ENCODE data around the gene COX8A. TPM values are rescaled to one million over a fixed set of nuclear protein-coding genes. Genes with fewer than 3 reads are reported as not detected.

The COX8A gene
- total and polyA plus RNA-seq, 9 of the 15 experiments (the other 6 are each of a cell fraction or from before 2014, with no cell fraction given): 274 to 1,206 (median 526) TPM

DNA sequence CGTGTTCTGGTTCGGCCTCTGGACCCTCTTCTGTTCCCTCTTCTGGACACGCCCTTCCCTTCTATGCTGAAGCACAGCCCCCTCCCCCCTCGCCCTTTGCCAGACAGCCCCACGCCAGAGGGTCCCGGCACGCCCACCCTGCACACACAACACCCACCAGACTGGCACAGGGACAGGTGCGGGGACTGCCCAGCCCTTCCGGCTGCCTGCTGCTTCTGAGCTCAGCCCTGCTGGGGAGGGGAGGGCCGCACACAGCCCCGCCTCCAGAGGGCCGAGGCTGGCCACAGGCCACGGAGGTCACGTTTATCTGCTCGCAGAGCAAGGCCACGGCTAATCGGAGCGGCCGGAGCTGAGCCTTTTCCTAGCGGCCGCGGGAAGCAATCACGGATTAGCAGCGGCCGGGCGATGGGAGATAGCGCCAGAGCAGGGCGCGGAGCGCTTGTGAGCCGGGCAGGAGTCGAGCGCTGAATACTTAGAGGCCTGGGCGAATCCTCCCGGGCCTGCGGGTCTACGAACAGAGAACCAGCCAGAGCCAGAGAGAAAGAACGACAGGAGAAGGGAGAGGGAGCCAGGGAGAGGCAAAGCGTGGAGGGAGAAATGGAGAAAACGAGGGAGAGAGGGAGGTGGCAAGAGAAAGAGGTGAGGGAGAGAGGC lies 33.3 kb downstream of the COX8A start (continued):
- TF ChIP-seq ZNF282 (CRISPR knock-in tag; IDR thresholded peaks at IDR 0.05) (no peak), ARID4B (CRISPR knock-in tag; IDR thresholded peaks at IDR 0.05) (no peak), THRB (CRISPR knock-in tag; conservative IDR thresholded peaks at IDR 0.05) (0 out of 2 replicates have a peak, but pooled peaks have one; percentile 40), BRF1 (IDR thresholded peaks at IDR 0.05; ENCODE audit: borderline replicate concordance, extremely low read depth, insufficient read length) (no peak), STAG1 (CRISPR knock-in tag; IDR thresholded peaks at IDR 0.05; ENCODE audit: borderline replicate concordance) (no peak), ZNF175 (CRISPR knock-in tag; IDR thresholded peaks at IDR 0.05; ENCODE audit: low read depth) (0 out of 2 replicates have a peak, but pooled peaks have one; percentile 11), BDP1 (IDR thresholded peaks at IDR 0.05; ENCODE audit: insufficient read depth, insufficient read length) (no peak), KDM2B (CRISPR knock-in tag; IDR thresholded peaks at IDR 0.05) (peak; percentile 99), SMAD2 (IDR thresholded peaks at IDR 0.05; ENCODE audit: low read depth, low read length) (no peak), HLTF (IDR thresholded peaks at IDR 0.05) (no peak), SIX5 (IDR thresholded peaks at IDR 0.05; ENCODE audit: borderline replicate concordance in 1 of 2, insufficient read depth in 1 of 2, low read depth in 1 of 2, low read length in 2 of 2) (no peak), OTX1 (CRISPR knock-in tag; IDR thresholded peaks at IDR 0.05) (no peak), JUNB (CRISPR knock-in tag; conservative IDR thresholded peaks at IDR 0.05) (no peak), MTA1 (IDR thresholded peaks at IDR 0.05; ENCODE audit: borderline replicate concordance) (peak; percentile 85), SNAPC5 (CRISPR knock-in tag; IDR thresholded peaks at IDR 0.05) (no peak), NR4A1 (CRISPR knock-in tag; IDR thresholded peaks at IDR 0.05) (no peak), NR4A1 (tag; IDR thresholded peaks at IDR 0.05) (peak; percentile 41; the same call in 1 of the 2 replicates), MYBL2 (IDR thresholded peaks at IDR 0.05; ENCODE audit: low read depth) (no peak), MYBL2 (CRISPR knock-in tag; IDR thresholded peaks at IDR 0.05; ENCODE audit: borderline replicate concordance) (no peak), ETV6 (IDR thresholded peaks at IDR 0.05; ENCODE audit: borderline replicate concordance in 1 of 2, low read depth in 2 of 2, low read length in 1 of 2) (no peak), ETV6 (CRISPR knock-in tag; IDR thresholded peaks at IDR 0.05; ENCODE audit: borderline replicate concordance) (no peak)
- TF ChIP-seq, protein P1, sequence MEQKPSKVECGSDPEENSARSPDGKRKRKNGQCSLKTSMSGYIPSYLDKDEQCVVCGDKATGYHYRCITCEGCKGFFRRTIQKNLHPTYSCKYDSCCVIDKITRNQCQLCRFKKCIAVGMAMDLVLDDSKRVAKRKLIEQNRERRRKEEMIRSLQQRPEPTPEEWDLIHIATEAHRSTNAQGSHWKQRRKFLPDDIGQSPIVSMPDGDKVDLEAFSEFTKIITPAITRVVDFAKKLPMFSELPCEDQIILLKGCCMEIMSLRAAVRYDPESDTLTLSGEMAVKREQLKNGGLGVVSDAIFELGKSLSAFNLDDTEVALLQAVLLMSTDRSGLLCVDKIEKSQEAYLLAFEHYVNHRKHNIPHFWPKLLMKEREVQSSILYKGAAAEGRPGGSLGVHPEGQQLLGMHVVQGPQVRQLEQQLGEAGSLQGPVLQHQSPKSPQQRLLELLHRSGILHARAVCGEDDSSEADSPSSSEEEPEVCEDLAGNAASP (IDR thresholded peaks at IDR 0.05): no peak

All from K562 (cell line).